Muscle layer of duodenum (tissue), 2 donors: ENCODE results near the gene TMTC2.
"Not testable (repeated sequence)": the region's sequence is repeated elsewhere in the genome, so short reads cannot be mapped to it uniquely, and the experiment has no call there.

Source experiments
- H3K27ac ChIP-seq: one replicate; pipeline ENCODE4 v1.7.0; 2013; ENCODE audit warnings: mild to moderate bottlenecking, low read length
- H3K27me3 ChIP-seq: one replicate; pipeline ENCODE4 v1.7.0; 2013; ENCODE audit warnings: low read depth, mild to moderate bottlenecking, control low read depth, low read length
- H3K36me3 ChIP-seq, 2 donors: one replicate each; pipeline ENCODE4 v1.7.0; 2013; ENCODE audit warnings: low read length in 2 of 2, control low read depth in 1 of 2, mild to moderate bottlenecking in 1 of 2; ENCODE audit not compliant: insufficient read depth in 2 of 2, control insufficient read depth in 1 of 2
- H3K4me1 ChIP-seq, 2 donors: one replicate each; pipeline ENCODE4 v1.7.0; 2013; ENCODE audit warnings: low read length in 2 of 2, mild to moderate bottlenecking in 2 of 2, control low read depth in 1 of 2, moderate library complexity in 1 of 2; ENCODE audit not compliant: insufficient read depth in 2 of 2, control insufficient read depth in 1 of 2
- H3K4me3 ChIP-seq, 2 donors: one replicate each; pipeline ENCODE4 v1.7.0; 2013; ENCODE audit warnings: low read length in 2 of 2, low read depth in 1 of 2, mild to moderate bottlenecking in 1 of 2
- H3K9me3 ChIP-seq, 2 donors: one replicate each; pipeline ENCODE4 v1.7.0; 2013; ENCODE audit warnings: low read length in 2 of 2, control low read depth in 1 of 2, mild to moderate bottlenecking in 1 of 2; ENCODE audit not compliant: control insufficient read depth in 1 of 2
- donor health status: healthy.

Gene TMTC2

DNA sequence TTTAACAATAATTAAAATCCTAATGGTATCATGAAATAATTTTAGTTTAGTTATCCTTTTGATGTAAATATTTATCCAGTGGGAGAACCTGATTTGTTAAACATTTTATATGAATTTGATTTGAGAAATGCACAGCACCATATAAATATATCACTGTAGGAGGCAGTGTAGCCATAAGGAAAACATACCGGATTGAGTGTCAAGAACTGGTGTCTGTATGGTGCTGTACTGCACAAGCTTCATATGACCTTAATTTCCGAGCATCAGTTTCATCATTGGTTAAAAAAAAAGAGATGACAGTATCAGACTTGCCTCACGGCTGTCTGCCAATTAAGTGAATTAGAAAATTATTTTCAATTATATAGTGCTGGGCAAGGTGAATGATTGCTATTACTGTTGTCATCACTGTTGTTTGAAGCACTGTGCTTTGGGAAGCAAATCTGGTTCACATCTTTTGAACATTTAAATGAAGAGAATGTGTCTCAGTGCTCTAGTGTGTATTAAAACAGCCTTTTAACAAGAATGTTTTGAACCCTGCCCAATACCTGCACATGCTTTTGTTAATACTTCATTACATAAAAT, 72.1 kb downstream of the TMTC2 start:
- Histone ChIP-seq H3K27me3 (no peaks in the 10 kb centered on the region), H3K9me3 (no peaks in the 10 kb centered on the region), H3K27ac (no peak overlapping the region), H3K36me3 (no peaks in the 10 kb centered on the region), H3K4me1 (peaks cover 0 to 7% of the 10 kb centered on the region in 2 donors), H3K4me3 (no peak overlapping the region)

DNA sequence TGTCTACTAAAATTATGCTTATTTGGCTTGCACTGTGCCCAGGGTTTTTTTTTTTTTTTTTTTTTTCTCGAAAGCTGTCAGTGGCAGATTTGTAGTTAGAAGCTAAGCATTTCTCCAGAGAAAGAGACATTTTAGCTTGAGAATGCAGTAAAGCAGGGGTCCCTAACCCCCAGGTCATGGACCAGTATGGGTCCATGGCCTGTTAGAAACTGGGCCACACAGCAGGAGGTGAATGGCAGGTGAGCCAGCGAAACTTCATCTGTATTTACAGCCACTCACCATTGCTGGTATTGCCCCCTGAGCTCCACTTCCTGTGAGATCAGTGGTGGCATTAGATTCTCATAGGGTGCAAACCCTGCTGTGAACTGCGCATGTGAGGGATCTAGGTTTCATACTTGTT, 73.7 kb downstream of the TMTC2 start:
- no peaks in the 10 kb centered on the region for H3K9me3 ChIP-seq
- peaks cover 0 to 7% of the 10 kb centered on the region in 2 donors for H3K4me1 ChIP-seq
- no peaks in the 10 kb centered on the region for H3K36me3 ChIP-seq
- H3K27ac ChIP-seq = no peak overlapping the region
- no peak overlapping the region for H3K4me3 ChIP-seq
- H3K27me3 ChIP-seq = no peaks in the 10 kb centered on the region

DNA sequence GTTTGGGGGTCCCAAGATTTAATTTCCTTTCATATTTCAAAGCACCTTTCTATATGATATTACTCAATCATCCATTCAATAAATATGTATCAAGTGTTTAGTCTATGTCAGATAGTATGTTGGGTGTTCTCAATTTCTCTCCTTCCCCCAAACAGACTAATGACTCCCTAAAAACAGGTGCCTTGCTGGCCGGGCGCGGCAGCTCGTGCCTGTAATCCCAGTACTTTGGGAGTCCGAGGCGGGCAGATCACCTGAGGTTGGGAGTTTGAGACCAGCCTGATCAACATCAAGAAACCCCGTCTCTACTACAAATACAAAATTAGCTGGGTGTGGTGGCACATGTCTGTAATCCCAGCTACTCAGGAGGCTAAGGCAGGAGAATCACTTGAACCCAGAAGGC, 78.5 kb downstream of the TMTC2 start:
- H3K4me3 ChIP-seq, H3K9me3 ChIP-seq, H3K36me3 ChIP-seq, H3K27ac ChIP-seq, H3K27me3 ChIP-seq, H3K4me1 ChIP-seq: not testable (repeated sequence)

- no peaks in the 10 kb centered on the region for H3K36me3 ChIP-seq
- H3K27me3 ChIP-seq = no peaks in the 10 kb centered on the region
- no peak overlapping the region for H3K27ac ChIP-seq
- H3K4me1 ChIP-seq = no peaks in the 10 kb centered on the region
- no peaks in the 10 kb centered on the region for H3K9me3 ChIP-seq
- H3K4me3 ChIP-seq = no peak overlapping the region
Observed at GRCh38 chr12:82765971-82766705, 79.4 kb downstream of the TMTC2 start.

- Histone ChIP-seq H3K27ac (no peak overlapping the region), H3K9me3 (no peaks in the 10 kb centered on the region), H3K36me3 (no peaks in the 10 kb centered on the region)
Observed at GRCh38 chr12:82774666-82775065, 88.0 kb downstream of the TMTC2 start.

DNA sequence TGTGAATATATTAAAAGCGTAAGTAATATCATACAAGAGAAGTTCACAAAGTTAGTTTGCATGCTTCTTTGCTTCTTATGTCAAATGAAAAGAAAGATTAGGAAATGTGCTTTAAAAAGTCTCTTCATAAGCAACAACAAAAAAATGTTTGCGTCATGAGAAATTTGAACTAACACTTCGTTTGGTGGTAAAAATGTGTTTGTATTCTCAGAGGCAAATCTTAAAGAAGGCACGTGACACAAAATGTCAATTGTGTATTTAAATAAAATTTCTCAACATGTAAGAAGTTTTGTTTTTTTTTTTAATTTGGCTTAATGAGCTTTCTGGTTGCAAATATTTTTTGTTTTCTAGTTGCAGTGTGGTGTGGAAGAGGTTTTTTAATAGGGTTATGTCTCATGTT, 93.8 kb downstream of the TMTC2 start:
- Histone ChIP-seq H3K27ac (no peak overlapping the region), H3K9me3 (no peaks in the 10 kb centered on the region), H3K27me3 (no peaks in the 10 kb centered on the region), H3K36me3 (no peaks in the 10 kb centered on the region), H3K4me3 (no peak overlapping the region), H3K4me1 (peaks cover 0 to 10% of the 10 kb centered on the region in 2 donors)

More at GRCh38 chr12:82774666-82775065, 88.0 kb downstream of the TMTC2 start:
- no peak overlapping the region for H3K4me3 ChIP-seq
- no peaks in the 10 kb centered on the region for H3K27me3 ChIP-seq
- H3K4me1 ChIP-seq = no peaks in the 10 kb centered on the region

GRCh38 chr12:82781309-82781997, 94.7 kb downstream of the TMTC2 start:
- Histone ChIP-seq H3K27ac (no peak overlapping the region), H3K9me3 (no peaks in the 10 kb centered on the region), H3K4me3 (no peak overlapping the region)

DNA sequence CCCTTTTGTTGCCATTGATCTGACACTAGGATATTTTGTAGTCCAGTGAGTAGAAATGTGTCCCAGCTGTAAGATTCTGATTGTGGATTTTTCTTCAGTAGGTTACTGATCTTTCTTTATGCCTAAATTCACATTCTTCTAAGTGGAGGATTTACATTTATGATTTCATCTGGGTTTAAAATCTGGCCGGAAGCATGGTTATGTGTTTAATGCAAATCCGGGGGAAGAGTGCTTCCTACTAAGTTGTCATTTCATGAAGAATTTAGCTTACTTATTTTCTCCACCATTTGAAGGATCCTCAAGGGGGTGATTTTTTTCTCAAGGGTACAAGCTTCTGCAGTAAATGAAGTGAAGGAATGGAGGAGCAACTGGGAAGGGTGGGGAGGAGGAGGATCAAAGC, 96.7 kb downstream of the TMTC2 start:
- Histone ChIP-seq H3K27ac (no peak overlapping the region), H3K4me1 (peaks cover 0 to 10% of the 10 kb centered on the region in 2 donors), H3K9me3 (no peaks in the 10 kb centered on the region), H3K36me3 (no peaks in the 10 kb centered on the region), H3K27me3 (no peaks in the 10 kb centered on the region), H3K4me3 (no peak overlapping the region)

More at GRCh38 chr12:82781309-82781997, 94.7 kb downstream of the TMTC2 start:
- Histone ChIP-seq H3K4me1 (peaks cover 0 to 10% of the 10 kb centered on the region in 2 donors), H3K27me3 (no peaks in the 10 kb centered on the region), H3K36me3 (no peaks in the 10 kb centered on the region)

DNA sequence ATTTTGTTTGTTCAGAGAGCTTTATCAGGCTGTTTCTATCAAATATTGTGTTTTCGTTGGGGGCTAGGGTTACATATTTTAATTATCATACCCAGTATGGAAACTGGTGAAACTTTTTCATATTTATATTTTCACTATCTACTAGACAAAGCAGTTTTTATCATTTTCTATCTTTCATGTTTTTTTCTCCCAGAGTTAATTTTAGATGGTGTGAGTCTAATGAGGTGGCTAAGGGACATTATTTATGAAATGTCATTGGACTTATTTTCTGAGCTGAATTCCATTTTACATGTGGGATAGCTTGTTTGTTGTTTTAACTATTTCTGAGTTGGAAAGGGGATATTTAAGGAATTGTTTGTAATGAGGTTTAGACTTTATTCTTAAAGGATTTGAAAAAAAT, 100.3 kb downstream of the TMTC2 start:
- Histone ChIP-seq H3K4me3 (no peak overlapping the region), H3K27me3 (no peaks in the 10 kb centered on the region), H3K9me3 (no peaks in the 10 kb centered on the region), H3K36me3 (no peaks in the 10 kb centered on the region), H3K27ac (no peak overlapping the region), H3K4me1 (peaks cover 0 to 5% of the 10 kb centered on the region in 2 donors)

- H3K4me1 ChIP-seq = no peaks in the 10 kb centered on the region
- H3K36me3 ChIP-seq = no peaks in the 10 kb centered on the region
- H3K27ac ChIP-seq = no peak overlapping the region
Observed at GRCh38 chr12:82788594-82788993, 101.9 kb downstream of the TMTC2 start.

GRCh38 chr12:82789674-82790073, 103.0 kb downstream of the TMTC2 start:
- H3K27me3 ChIP-seq = no peaks in the 10 kb centered on the region
- H3K27ac ChIP-seq = no peak overlapping the region
- no peak overlapping the region for H3K4me3 ChIP-seq
- H3K4me1 ChIP-seq = no peaks in the 10 kb centered on the region
- no peaks in the 10 kb centered on the region for H3K36me3 ChIP-seq
- H3K9me3 ChIP-seq = no peaks in the 10 kb centered on the region

More at GRCh38 chr12:82788594-82788993, 101.9 kb downstream of the TMTC2 start:
- Histone ChIP-seq H3K9me3 (no peaks in the 10 kb centered on the region), H3K4me3 (no peak overlapping the region), H3K27me3 (no peaks in the 10 kb centered on the region)
